Cardiac septum (tissue), 1 donor: Measurements from ENCODE around the gene PDC. TPM values are rescaled to one million over a fixed set of nuclear protein-coding genes. Genes with fewer than 3 reads are reported as not detected.

Experiments
- DNase-seq: peaks from one replicate; pipeline ENCODE4 v3.0.0-alpha.2; 2020; ENCODE audit warnings: low spot score
- intact Hi-C: fragments of 100-400 bp; cut with DNase I; formaldehyde crosslinking; loops from one replicate; pipeline ENCODE4 v1.14.0; 2022
- long read RNA-seq: library from polyadenylated mRNA; unstranded; transcript quantifications from one replicate; pipeline ENCODE4 v2.0.0, GENCODE V29; 2021
- total RNA-seq: library from RNA; stranded (reverse); fragmentation: NEBNext Ultra II Directional; extraction: Animal tissue kit (Norgen Biotek cat#: 25700); gene quantifications from one replicate; pipeline ENCODE4 v1.2.1, GENCODE V29; 2021
- donor health status: DM: no; HTN: no; CAD: no.

The PDC gene
- not detected for total RNA-seq
- long read RNA-seq = 0 reads

DNA sequence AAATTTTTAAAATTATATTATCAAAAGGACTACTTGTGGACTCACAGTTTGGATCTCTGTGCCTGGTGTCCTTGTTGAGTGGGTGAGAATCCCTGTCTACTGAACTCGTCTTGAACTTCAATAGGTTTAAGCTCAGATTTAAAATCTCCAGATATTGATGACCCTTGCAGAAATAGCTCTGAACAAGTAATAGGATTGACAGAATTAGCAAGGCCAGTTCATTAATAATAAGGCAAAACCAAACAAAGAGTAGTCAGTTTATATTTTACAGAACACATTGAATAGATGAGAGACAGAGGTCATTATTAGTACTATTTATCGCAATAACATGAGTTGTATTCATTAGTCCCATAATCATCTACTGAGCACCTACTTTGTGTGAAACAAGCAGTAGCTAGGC is at the start of gene PDC:
TSS of gene PDC (minus strand) at position 101 of the 400 bp plus-strand sequence. CDS start 11,655 bp downstream, outside the sequence.
- no peak for DNase-seq
- intact Hi-C loops = no loop called here

DNA sequence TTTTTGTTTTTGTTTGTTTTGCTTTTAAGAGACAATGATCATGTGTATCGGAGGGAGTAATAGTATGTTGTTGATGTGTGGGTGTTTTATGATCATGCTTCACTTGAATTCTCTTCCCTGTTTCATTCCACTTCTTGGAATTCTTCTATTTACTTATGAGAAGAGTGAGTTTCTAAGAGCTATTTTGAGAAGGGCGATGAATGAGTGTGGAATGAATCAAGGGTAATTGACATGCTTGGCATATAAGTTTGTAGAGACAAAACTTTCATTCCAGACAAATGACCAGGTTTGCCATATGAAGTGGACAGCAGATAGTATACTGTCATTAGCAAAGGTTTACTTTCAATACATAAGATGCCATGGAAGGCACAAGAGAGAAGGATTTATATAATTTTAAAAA is 42.3 kb upstream of the PDC start:
- DNase-seq = no peak
- intact Hi-C loops = no loop called here

DNA sequence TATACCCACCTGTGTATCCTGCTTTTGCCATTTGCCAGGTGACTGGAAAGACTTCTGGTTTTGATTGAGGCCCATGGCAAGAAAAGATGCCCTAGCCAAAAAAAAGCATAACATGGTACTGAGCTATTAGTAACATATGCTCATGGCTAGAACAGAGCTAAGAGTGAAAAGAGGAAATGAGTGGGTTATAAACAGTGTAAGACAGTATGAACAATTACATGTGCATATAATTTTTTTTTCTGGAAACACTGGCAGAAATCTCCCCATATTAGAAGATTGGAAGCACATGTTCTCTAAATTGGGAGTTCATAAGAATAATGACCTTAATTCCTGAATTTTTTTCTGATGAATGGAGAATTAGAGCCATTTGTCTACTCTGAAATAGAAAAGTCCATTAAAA is 41.2 kb upstream of the PDC start:
- intact Hi-C loops = no loop called here
- no peak for DNase-seq

DNA sequence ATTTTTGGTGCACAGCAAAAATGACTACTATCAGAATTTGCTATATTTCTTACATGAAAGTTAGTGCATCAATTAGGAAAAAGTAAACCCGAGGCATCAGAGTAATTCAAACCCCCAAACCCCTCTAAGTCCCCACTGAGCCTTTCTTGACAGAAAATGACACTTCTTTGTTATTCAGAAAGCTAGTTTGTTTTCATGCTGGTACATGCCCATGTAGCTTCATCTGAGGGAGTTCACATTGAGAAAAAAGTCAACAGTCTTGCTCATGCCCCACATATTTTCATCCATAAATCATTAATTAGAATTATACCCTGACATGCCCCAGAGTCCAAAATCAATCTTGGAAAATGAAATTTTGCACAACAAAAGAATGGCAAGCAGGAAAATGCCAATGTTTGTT is 39.9 kb upstream of the PDC start:
- no peak for DNase-seq
- intact Hi-C loops = no loop called here

DNA sequence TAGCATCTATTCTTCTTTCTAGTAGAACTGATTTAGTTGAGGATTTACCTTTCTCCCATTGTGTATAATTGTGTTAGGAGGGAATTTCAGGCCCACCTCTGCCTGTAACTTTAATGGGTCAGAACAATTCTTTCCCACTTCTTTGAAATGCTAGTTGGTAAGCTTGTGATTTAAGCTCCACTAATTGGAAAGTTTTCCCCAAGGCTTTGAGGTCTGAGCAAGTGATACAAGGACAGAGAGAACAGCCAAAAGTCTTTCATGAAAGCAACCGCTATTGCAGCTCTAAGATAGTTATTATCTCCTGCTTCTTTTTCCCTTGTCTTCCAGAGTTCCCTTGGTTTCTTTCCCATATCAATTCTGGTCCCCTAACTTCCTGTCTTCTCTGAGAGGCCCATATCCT is 38.7 kb upstream of the PDC start:
- DNase-seq = no peak
- intact Hi-C loops = no loop called here

DNA sequence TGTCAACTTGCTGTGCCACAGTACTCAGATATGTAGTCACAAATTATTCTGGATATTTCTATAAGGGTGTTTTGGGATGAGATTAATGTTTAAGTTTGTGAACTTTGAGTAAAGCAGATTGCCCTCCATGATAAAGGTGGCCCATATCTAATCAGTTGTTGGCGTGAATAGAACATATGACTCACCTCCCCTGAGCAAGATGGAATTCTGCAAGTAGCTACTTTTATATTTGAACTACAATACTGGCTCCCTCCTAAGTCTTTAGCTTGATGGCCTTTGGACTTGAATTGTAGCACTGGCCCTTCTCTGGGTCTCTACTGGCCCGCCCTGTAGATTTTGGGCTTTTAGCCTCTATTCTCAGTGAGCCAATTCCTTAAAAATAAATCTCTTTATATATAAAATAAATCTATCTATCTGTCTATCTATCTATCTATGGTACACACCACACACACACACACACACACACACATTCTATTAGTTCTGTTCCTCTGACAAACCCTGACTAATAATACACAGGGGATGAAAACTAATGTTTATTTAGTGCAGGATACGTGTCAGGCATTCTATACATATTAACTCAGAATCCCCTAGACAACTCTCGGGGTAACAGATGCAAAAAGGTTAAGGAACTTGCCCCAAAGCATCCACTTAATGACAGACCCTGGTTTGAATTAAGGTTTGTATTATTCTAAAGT is 37.9 kb upstream of the PDC start:
- intact Hi-C loops = no loop called here

DNA sequence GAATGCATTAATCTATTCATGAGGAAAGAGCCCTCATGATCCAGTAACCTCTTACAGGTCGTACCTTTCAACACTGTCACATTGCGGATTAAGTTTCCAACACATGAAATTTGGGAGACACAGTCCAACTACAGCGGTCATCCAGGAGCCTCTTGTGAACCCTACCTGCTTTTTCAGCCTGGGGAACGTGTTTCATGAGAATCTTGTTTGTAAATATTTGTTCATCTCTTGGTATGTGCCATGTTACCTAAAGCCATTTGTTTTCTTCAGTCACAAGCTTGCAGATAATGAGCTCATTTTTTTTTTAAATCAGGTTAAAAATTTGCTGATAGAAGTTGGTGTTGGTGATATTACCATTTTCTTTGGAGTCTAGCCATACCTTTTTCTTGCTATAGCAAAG is 37.2 kb upstream of the PDC start:
- DNase-seq = no peak
- intact Hi-C loops = no loop called here

More for the DNA sequence above, 37.9 kb upstream of the PDC start:
- DNase-seq = no peak

DNA sequence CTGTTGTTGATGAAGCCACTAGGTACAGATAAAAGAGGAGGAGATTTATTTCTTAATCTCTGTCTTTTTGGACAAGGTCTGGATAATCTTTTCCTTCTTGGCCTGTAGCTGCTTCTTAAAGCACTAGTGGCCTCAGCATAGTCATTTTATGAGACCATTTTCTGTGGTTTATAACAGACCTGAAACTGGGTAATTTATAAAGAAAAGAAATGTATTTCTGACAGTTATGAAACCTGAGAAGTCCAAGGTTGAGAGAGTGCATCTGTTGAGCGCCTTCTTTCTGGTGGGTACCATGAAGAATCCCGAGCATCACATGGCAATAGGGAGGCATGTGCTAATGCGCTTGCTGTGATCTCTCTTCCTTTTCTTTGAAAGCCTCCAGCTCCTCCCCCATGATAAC is 36.7 kb upstream of the PDC start:
- DNase-seq = no peak
- intact Hi-C loops = no loop called here

DNA sequence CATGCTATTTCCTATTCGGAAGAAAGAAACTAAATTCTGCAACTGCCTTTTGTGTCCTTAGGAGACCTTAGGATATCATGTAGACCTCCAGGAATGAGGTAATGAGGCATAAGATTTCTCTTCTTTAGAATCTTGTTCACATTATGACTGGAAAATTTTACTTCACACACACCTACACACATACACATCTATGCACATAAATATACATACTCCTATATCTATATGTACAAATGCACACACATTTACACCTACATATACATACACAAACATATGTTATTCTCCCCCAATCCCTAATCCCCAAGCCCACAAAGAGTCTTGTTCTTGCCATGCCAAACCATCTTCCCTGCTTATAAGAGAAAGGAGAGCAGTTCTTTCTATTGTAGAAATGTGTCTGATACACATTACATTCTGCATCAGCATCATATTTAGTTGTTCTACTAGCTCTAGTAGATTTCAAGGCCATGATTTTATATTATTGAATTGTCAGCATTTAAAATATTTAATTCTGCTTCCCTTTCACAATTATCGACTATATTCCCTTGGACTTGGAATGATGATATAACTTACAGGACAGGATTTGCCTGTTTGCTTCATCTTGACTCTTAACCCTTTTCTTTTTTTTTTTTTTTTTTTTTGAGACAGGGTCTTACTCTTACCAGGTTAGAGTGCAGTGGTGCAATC is 35.4 kb upstream of the PDC start:
- intact Hi-C loops = no loop called here
- DNase-seq = no peak

DNA sequence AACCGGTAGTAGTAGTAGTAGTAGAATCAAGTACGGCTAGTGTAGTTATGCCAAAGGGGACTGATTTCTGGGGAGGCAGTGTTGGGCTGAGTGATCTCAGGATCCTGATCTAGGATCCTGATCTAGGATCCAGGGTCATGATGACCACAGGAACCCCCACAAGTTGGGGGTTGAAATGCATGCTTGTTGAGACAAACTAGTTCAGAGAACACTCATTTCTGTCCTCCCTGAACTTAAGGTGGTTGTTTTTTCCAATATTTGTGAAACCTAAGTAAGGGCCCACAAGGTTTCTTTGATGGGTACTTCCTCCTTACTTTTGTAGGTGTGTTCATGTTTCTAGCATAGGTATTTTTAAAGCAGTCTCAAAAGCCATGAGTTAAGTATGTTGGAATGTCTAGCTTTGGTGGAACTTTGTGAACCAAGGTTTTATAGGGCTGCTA is 33.9 kb upstream of the PDC start:
- DNase-seq = no peak
- intact Hi-C loops = no loop called here

DNA sequence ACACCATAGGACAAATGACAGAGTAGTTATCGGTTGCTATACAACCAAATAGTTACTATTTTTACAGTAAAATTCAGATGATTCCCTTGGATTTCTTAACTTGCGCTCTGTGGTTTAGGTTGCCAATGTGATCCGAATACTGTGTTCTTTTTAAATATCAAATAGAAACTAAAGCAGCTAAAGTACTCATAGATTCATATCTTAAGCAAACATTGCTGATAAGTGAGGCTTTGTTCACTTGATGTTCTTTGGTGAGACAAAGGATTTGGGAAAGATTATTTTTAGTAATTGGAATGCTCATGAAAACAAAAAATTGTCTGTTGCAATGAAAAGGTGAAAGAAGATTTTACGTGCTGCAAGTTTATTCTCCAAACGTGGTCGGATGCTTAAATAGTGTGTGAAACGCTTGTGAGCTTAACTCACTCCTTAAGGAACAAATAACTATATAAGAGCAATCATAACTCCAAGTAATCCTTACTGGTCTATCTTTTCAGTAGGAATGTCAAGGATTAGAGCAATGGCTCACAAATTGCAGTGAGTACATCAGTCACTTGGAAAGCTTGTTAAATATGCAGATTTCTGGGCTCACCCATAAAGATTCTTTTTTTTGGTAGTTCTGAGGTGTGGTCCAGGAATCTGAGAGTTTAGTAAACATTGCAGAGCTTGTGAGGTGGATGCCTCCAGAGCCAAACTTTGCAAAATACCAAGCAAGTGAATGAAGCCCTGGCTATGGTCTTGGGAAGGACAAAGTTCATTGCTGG is 31.8 kb upstream of the PDC start:
- intact Hi-C loops = no loop called here
- no peak for DNase-seq

DNA sequence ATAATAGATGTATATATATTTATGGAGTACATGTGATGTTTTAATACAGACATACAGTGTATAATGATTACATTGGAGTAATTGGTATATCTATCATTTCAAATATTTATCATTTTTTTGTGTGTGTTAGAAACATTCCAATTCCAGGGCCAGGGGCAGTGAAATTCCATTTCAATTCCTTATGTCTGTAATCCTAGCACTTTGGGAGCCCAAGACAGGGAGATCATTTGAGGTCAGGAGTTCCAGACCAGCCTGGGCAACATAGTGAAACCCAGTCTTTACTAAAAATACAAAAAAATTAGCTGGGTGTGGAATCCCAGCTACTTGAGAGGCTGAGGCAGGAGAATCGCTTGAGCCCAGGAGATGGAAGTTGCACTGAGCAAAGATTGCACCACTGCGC is 30.4 kb upstream of the PDC start:
- intact Hi-C loops = no loop called here
- DNase-seq = no peak

DNA sequence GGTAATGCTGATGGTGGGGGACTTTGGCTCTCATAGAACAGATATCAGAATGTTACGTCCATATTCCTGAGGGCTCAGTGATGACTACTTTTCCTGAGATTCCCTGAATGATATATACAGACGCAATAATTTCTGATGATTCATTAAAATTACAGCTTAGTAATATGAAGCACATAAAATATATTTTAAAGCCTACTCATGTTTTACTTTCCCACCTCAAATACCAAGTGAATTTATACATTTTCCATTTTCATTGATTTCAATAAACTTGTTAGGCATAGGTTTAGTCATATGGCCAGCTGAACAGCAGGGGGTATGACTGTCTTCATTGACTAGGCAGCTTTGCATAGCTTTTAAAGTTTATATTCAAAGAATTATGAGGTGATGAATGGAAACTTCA is 26.2 kb upstream of the PDC start:
- DNase-seq = no peak
- intact Hi-C loops = no loop called here

DNA sequence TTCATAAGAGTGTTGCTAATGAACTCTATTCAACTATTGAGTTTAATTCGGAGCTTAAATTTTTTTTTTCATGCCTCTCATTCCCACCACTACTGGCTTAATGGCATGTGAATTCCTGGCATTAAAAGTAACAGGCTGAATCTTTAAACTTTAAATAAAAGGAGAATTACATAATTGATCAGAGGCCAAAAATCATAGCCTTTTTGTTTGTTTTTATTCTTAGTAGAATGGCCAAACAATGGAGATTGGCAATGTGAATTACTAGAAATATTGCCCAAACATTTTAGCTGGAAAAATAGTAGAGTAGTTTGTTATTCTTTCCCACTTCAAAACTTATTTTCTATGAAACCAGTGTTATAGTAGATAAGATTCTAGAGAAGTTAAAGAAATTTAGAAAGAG is 25.1 kb upstream of the PDC start:
- no peak for DNase-seq
- intact Hi-C loops = no loop called here

DNA sequence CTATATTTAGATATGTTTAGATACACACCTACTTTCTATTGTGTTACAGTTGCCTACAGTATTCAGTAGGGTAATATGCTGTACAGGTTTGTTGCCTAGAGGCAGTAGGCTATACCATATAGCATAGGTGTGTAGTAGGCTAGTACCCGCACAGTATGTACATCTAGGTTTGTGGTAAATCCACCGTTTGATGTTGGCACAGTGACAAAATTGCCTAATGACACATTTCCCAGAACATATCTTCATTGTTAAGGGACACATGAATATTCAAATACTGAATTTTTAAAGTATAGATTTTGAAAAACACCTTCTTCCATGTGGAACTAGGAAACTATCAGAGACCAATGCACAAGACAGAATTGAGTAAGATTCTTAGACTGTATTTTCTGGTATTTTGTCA is 22.6 kb upstream of the PDC start:
- intact Hi-C loops = loop anchor here (5.0 kb wide), 1 partner anchor 504 kb away; no protein-coding TSS in a partner anchor
- no peak for DNase-seq

DNA sequence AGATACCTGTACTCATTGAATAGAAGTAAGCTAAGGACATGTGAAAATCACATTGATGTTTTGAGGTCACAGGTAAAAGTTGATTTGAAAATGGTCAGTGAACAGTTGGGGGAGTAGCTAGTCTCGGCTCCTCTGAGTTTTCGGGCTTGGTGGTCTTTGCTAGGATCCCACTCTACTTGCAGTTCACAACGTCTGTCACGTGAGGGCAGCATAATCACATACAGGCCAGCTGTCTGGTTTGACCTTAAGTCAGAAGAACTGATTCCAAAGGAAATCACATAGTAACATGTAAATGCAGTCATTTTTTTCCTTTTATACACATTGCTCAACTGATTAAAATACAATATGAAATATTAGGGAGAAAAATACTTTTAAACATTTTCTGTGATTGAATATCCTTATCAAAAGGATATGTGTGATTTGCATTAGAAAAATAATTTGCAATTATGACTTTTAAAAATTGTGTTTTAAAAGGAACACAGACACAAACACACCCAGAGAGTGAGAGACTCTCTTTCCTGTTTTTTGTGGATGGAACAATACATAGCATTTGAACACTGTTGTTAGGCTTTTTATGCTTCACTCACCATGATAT is 21.8 kb upstream of the PDC start:
- DNase-seq = no peak
- intact Hi-C loops = loop anchor here (5.0 kb wide), 1 partner anchor 505 kb away; no protein-coding TSS in a partner anchor

DNA sequence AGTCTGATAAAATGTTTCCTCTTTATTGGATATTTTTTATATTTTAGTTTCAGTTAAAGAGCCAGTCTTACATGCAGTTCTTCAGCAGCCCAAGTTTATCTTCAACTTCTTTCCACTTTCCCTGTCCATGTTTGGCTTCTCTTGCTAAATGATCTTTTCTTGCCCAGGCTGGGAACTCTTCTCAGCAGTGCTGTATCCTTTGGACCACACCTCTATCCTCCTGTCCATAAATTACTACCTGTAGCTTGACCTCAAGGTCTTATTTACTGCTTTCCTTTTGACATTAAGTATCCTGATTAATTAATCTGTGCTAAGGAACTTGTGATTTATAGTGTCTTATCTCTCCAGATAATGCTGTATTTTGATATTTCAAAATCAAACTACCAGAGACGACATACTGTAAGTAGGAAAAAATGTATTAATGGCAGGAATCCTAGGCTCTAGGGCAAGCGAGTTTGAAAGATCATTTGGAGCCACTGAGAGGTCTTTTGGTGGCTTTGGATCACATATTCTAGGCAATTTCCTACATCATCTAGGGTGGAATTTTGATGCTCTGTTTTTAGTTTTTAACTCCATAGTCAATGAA is 20.5 kb upstream of the PDC start:
- intact Hi-C loops = loop anchor here (5.0 kb wide), 1 partner anchor 506 kb away; no protein-coding TSS in a partner anchor

DNA sequence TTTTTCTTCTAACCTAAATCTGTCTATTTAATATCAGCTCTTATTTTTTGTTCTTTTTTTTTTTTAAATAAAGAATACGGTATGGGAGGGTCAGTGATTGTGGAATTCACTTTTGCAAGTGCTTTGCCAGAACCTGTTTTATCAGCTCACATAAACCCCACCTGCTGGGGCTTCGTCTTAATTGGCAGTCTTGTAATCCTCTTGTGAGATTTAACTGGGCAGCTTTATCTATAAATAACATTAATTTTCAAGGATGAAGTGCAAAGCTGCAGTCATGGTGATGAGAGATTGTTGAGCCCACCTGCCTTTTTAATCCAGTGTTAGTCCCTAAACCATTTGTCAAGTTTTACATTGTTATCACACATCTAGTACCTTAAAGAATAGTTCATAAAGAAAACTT is 18.2 kb upstream of the PDC start:
- DNase-seq = no peak
- intact Hi-C loops = no loop called here

More for the DNA sequence above, 20.5 kb upstream of the PDC start:
- no peak for DNase-seq

DNA sequence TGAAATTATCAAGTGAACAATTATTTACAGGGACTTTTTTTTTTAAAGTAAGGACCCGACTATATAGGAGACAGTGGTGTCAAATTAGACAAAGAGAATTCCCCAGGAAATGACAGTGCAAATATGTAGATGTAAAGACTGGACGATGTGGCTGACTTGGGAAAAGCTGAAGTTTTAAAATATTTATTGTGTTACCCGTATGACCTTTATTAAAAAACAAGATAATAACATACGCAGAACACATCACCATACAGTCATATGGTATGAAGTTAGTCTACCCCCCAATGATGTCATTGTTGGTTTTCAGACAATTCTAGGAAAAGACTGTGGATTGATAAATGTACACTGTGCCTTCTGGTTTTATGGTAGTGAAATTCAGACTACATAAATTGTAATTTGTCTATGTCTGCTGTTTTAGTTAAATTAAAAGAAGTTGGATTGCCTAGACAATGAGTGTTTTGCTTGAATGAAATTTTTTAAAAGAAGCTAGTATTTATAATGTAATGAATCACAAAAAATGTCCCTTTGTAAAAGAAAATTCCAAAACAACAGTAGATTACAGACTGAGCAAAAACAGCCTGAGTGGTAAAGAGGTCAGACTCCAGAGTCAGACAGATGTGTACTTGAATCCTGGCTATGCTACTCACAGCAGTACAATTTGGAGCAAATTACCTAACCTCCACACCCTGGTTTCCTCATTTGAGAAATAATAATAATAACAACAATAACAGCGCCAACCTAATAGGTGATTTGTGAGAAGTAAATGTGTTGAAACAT is 15.5 kb upstream of the PDC start:
- intact Hi-C loops = no loop called here
- DNase-seq = no peak
